Brain microvascular endothelial cell (primary cell): ENCODE data around the gene SPIN3.

Experiments
- DNase-seq: peaks from one replicate; pipeline ENCODE4 v3.0.0-alpha.2; 2020
- H3K27ac ChIP-seq: fragments of 250-450 bp; sonication (Bioruptor Pico); 2 replicates; pipeline ENCODE4 v1.5.1; 2020; ENCODE audit warnings: mild to moderate bottlenecking, moderate library complexity
- H3K27me3 ChIP-seq: fragments of 250-450 bp; sonication (Bioruptor Pico); replicated peaks from 2 replicates; pipeline ENCODE4 v1.5.1; 2020; ENCODE audit warnings: mild to moderate bottlenecking
- H3K36me3 ChIP-seq: fragments of 250-450 bp; sonication (Bioruptor Pico); replicated peaks from 2 replicates; pipeline ENCODE4 v1.5.1; 2020; ENCODE audit warnings: mild to moderate bottlenecking
- H3K4me3 ChIP-seq: 2 replicates; pipeline ENCODE4 v1.5.1; 2011; ENCODE audit warnings: low read depth, mild to moderate bottlenecking, control low read depth, low read length, moderate library complexity
- CTCF ChIP-seq: IDR thresholded peaks from 2 replicates; pipeline ENCODE4 v1.5.1; 2011; ENCODE audit warnings: low read depth, mild to moderate bottlenecking, moderate library complexity, low read length, control low read depth, inconsistent platforms; ENCODE audit errors: missing control alignments
- in situ Hi-C: cut with HindIII; loops from 2 replicates; pipeline ENCODE4 v1.10.0; 2017; ENCODE audit warnings: low sequenced_read_pairs, low pct_ligation_motif_present

The SPIN3 gene

GRCh38 chrX:56978172-56978571 lies 17.2 kb downstream of the SPIN3 start:
- H3K27ac ChIP-seq: no peak overlapping the region
- no peaks in the 10 kb centered on the region for H3K27me3 ChIP-seq
- H3K36me3 ChIP-seq: peaks cover 3% of the 10 kb centered on the region
- peak; percentile 74 for TF ChIP-seq CTCF
- DNase-seq: peak; percentile 40
- in situ Hi-C loops: no loop called here
- H3K4me3 ChIP-seq: no peak overlapping the region

GRCh38 chrX:56975611-56976010 lies 19.7 kb downstream of the SPIN3 start:
- Histone ChIP-seq H3K27me3 (no peaks in the 10 kb centered on the region), H3K27ac (no peak overlapping the region), H3K36me3 (peaks cover 3% of the 10 kb centered on the region), H3K4me3 (no peak overlapping the region)
- DNase-seq: no peak
- in situ Hi-C loops: no loop called here
- no peak for TF ChIP-seq CTCF

- no peaks in the 10 kb centered on the region for H3K27me3 ChIP-seq
- in situ Hi-C loops: no loop called here
- DNase-seq: no peak
- H3K4me3 ChIP-seq: no peak overlapping the region
- no peak overlapping the region for H3K27ac ChIP-seq
- TF ChIP-seq CTCF: no peak
- H3K36me3 ChIP-seq: peaks cover 3% of the 10 kb centered on the region
These were observed 20.9 kb downstream of the SPIN3 start for GRCh38 chrX:56974408-56974807.

- H3K27me3 ChIP-seq: no peaks in the 10 kb centered on the region
- no peaks in the 10 kb centered on the region for H3K36me3 ChIP-seq
- no peak overlapping the region for H3K4me3 ChIP-seq
- H3K27ac ChIP-seq: no peak overlapping the region
- in situ Hi-C loops: no loop called here
- no peak for TF ChIP-seq CTCF
- no peak for DNase-seq
These were observed 25.8 kb downstream of the SPIN3 start for GRCh38 chrX:56969559-56969958.

GRCh38 chrX:56968980-56969379 lies 26.4 kb downstream of the SPIN3 start:
- Histone ChIP-seq H3K27ac (no peak overlapping the region), H3K27me3 (no peaks in the 10 kb centered on the region), H3K4me3 (no peak overlapping the region), H3K36me3 (no peaks in the 10 kb centered on the region)
- DNase-seq: no peak
- in situ Hi-C loops: no loop called here
- TF ChIP-seq CTCF: no peak

- H3K36me3 ChIP-seq: no peaks in the 10 kb centered on the region
- H3K27ac ChIP-seq: no peak overlapping the region
- H3K4me3 ChIP-seq: no peak overlapping the region
- no peak for TF ChIP-seq CTCF
- no peak for DNase-seq
- in situ Hi-C loops: no loop called here
- H3K27me3 ChIP-seq: no peaks in the 10 kb centered on the region
These were observed 32.0 kb downstream of the SPIN3 start for GRCh38 chrX:56963377-56963776.
